Caco-2 (cell line): ENCODE results near the gene PPP2R5E. TPM values are rescaled to one million over a fixed set of nuclear protein-coding genes. Genes with fewer than 3 reads are reported as not detected.

Source experiments
- BruUV-seq: library from RNA; stranded (reverse); fragments of 400-500 nt; replicated peaks from 2 replicates; lab custom pipeline; 2021; lab: Mats Ljungman, UMichigan
- CTCF ChIA-PET: fragments of 300-600 bp; sonication (Branson Sonifier 250); formaldehyde crosslinking; loops from one replicate; lab custom pipeline; 2022; ENCODE audit warnings: antibody characterized with exemption; lab: Charles Lee
- POLR2A ChIA-PET: fragments of 300-600 bp; sonication (Branson Sonifier 250); formaldehyde crosslinking; loops from one replicate; lab custom pipeline; 2022; ENCODE audit warnings: antibody characterized with exemption; lab: Charles Lee
- DNase-seq, 2 experiments: peaks; one replicate each; pipeline versions ENCODE4 v3.0.0 to v3.0.0-alpha.2; 2020 to 2022
- H3K27me3 ChIP-seq: replicated peaks from 2 replicates; pipeline ENCODE4 v1.6.0; 2011; ENCODE audit warnings: low read length; ENCODE audit not compliant: control insufficient read depth, insufficient read depth
- H3K36me3 ChIP-seq: 2 replicates; pipeline ENCODE4 v1.5.1; 2011; ENCODE audit warnings: low read length; ENCODE audit not compliant: control insufficient read depth, insufficient read depth
- H3K4me1 ChIP-seq: fragments of 250-450 bp; sonication (Bioruptor Pico); 2 replicates; pipeline ENCODE4 v1.5.1; 2020; ENCODE audit warnings: mild to moderate bottlenecking
- H3K4me3 ChIP-seq: 2 replicates; pipeline ENCODE4 v1.5.1; 2011; ENCODE audit warnings: low read depth, mild to moderate bottlenecking, control low read depth, low read length
- H3K9me3 ChIP-seq: fragments of 250-450 bp; sonication (Bioruptor Pico); 2 replicates; pipeline ENCODE4 v1.5.1; 2020; ENCODE audit warnings: mild to moderate bottlenecking, moderate library complexity
- H3K27ac Mint-ChIP-seq: one replicate; pipeline ENCODE4 v1.8.0; 2022; ENCODE audit warnings: mixed read lengths; ENCODE audit not compliant: unreplicated experiment
- H3K27me3 Mint-ChIP-seq: one replicate; pipeline ENCODE4 v1.8.0; 2022; ENCODE audit warnings: mixed read lengths; ENCODE audit not compliant: insufficient read depth, unreplicated experiment
- H3K36me3 Mint-ChIP-seq: one replicate; pipeline ENCODE4 v1.8.0; 2022; ENCODE audit warnings: mild to moderate bottlenecking, mixed read lengths; ENCODE audit not compliant: insufficient read depth, unreplicated experiment
- H3K4me1 Mint-ChIP-seq: one replicate; pipeline ENCODE4 v1.8.0; 2022; ENCODE audit warnings: low read depth, mixed read lengths; ENCODE audit not compliant: unreplicated experiment
- H3K4me3 Mint-ChIP-seq: one replicate; pipeline ENCODE4 v1.8.0; 2022; ENCODE audit warnings: mild to moderate bottlenecking, moderate library complexity, mixed read lengths; ENCODE audit not compliant: unreplicated experiment
- H3K9me3 Mint-ChIP-seq: one replicate; pipeline ENCODE4 v1.8.0; 2022; ENCODE audit warnings: mixed read lengths; ENCODE audit not compliant: unreplicated experiment
- CTCF ChIP-seq, 2 experiments: fragments of 200-600 bp in 1 of 2; IDR thresholded peaks; 1 replicate in 1 of 2; 2 replicates in 1 of 2; pipeline versions ENCODE4 v1.5.1 to v1.8.0; 2011 to 2022; ENCODE audit warnings: antibody characterized with exemption in 1 of 2, control low read depth in 1 of 2, inconsistent platforms in 1 of 2, low read depth in 1 of 2, low read length in 1 of 2, mild to moderate bottlenecking in 1 of 2, moderate library complexity in 1 of 2; ENCODE audit not compliant: insufficient read depth in 1 of 2, severe bottlenecking in 1 of 2, unreplicated experiment in 1 of 2
- intact Hi-C: fragments of 100-400 bp; cut with micrococcal nuclease; formaldehyde crosslinking; loops from one replicate; pipeline ENCODE4 v1.10.0; 2022; ENCODE audit not compliant: unreplicated experiment
- total RNA-seq: library from RNA; stranded (reverse); gene quantifications from 2 replicates; pipeline ENCODE4 v1.2.3, GENCODE V29; 2022

PPP2R5E gene
- total RNA-seq, 1 experiment from 2014 or later, result 58.6 TPM

GRCh38 chr14:63496837-63497400 is 46.3 kb downstream of the PPP2R5E start:
- H3K27me3 Mint-ChIP-seq, result no peaks in the 10 kb centered on the region
- H3K27ac Mint-ChIP-seq, result no peak overlapping the region
- no peaks in the 10 kb centered on the region for H3K9me3 ChIP-seq
- H3K9me3 Mint-ChIP-seq, result no peaks in the 10 kb centered on the region
- H3K4me3 Mint-ChIP-seq, result no peak overlapping the region
- intact Hi-C loops, result no loop called here
- ChIA-PET CTCF (no interaction called here), POLR2A (no interaction called here)
- peaks cover 7% of the 10 kb centered on the region for H3K4me1 Mint-ChIP-seq
- no peaks in the 10 kb centered on the region for H3K27me3 ChIP-seq
- DNase-seq, result no peak
- H3K4me1 ChIP-seq, result no peaks in the 10 kb centered on the region
- TF ChIP-seq CTCF (IDR thresholded peaks at IDR 0.05; ENCODE audit: insufficient read depth in 1 of 2, low read depth in 1 of 2, low read length in 1 of 2, severe bottlenecking in 1 of 2, unreplicated experiment in 1 of 2), result no peak
- no peak overlapping the region for H3K4me3 ChIP-seq
- no TSS peak for BruUV-seq
- peaks cover 30% of the 10 kb centered on the region for H3K36me3 Mint-ChIP-seq
- H3K36me3 ChIP-seq, result no peaks in the 10 kb centered on the region

- CTCF ChIA-PET, result interaction anchor here (0.6 to 1.3 kb wide), 4 partner anchors 50 to 264 kb away, joined by 3 to 8 read pairs (median 5); partner anchors contain the start of genes PPP2R5E and WDR89
- DNase-seq, result peak in 1 of 2 experiments; percentile 52
- H3K36me3 Mint-ChIP-seq, result peaks cover 12% of the 10 kb centered on the region
- Histone ChIP-seq H3K4me3 (no peak overlapping the region), H3K4me1 (no peaks in the 10 kb centered on the region), H3K27me3 (no peaks in the 10 kb centered on the region), H3K36me3 (no peaks in the 10 kb centered on the region), H3K9me3 (no peaks in the 10 kb centered on the region)
- intact Hi-C loops, result loop anchor here (5.0 kb wide), 1 partner anchor 49 kb away; the partner anchor contains the start of gene PPP2R5E
- no peaks in the 10 kb centered on the region for H3K9me3 Mint-ChIP-seq
- peaks cover 7% of the 10 kb centered on the region for H3K4me1 Mint-ChIP-seq
- H3K27me3 Mint-ChIP-seq, result no peaks in the 10 kb centered on the region
- no peak overlapping the region for H3K4me3 Mint-ChIP-seq
- TF ChIP-seq CTCF (IDR thresholded peaks at IDR 0.05; ENCODE audit: insufficient read depth in 1 of 2, low read depth in 1 of 2, low read length in 1 of 2, severe bottlenecking in 1 of 2, unreplicated experiment in 1 of 2), result peak in 1 of 2 experiments; percentile 40
- POLR2A ChIA-PET, result no interaction called here
- no TSS peak for BruUV-seq
- H3K27ac Mint-ChIP-seq, result no peak overlapping the region
These were observed 49.9 kb downstream of the PPP2R5E start for GRCh38 chr14:63493246-63493645.

GRCh38 chr14:63492391-63492790 is 50.8 kb downstream of the PPP2R5E start:
- no TSS peak for BruUV-seq
- no peak for TF ChIP-seq CTCF (IDR thresholded peaks at IDR 0.05; ENCODE audit: insufficient read depth in 1 of 2, low read depth in 1 of 2, low read length in 1 of 2, severe bottlenecking in 1 of 2, unreplicated experiment in 1 of 2)
- Mint-ChIP-seq H3K27ac (no peak overlapping the region), H3K9me3 (no peaks in the 10 kb centered on the region), H3K4me1 (peaks cover 7% of the 10 kb centered on the region), H3K27me3 (no peaks in the 10 kb centered on the region), H3K36me3 (peaks cover 12% of the 10 kb centered on the region), H3K4me3 (no peak overlapping the region)
- Histone ChIP-seq H3K4me3 (no peak overlapping the region), H3K4me1 (no peaks in the 10 kb centered on the region), H3K9me3 (no peaks in the 10 kb centered on the region), H3K27me3 (no peaks in the 10 kb centered on the region), H3K36me3 (no peaks in the 10 kb centered on the region)
- DNase-seq, result no peak
- POLR2A ChIA-PET, result no interaction called here
- CTCF ChIA-PET, result no interaction called here
- intact Hi-C loops, result loop anchor here (5.0 kb wide), 1 partner anchor 50 kb away; the partner anchor contains the start of gene PPP2R5E
